GM23248 (cell line): ENCODE results near the gene OAS1. TPM values are rescaled to one million over a fixed set of nuclear protein-coding genes. Genes with fewer than 3 reads are reported as not detected.
"Not testable (repeated sequence)": the region's sequence is repeated elsewhere in the genome, so short reads cannot be mapped to it uniquely, and the experiment has no call there.

ENCODE experiments used
- DNase-seq: peaks from one replicate; pipeline ENCODE4 v3.0.0-alpha.2; 2015
- H2AFZ ChIP-seq: fragments of 200-600 bp; sonication (generic); 2 replicates; pipeline ENCODE4 v1.6.1; 2016; ENCODE audit warnings: antibody characterized with exemption
- H3F3A ChIP-seq: fragments of 200-600 bp; sonication (generic); 2 replicates; pipeline ENCODE4 v1.6.1; 2016; ENCODE audit warnings: mild to moderate bottlenecking, antibody characterized with exemption, mixed run types; ENCODE audit not compliant: insufficient read depth
- H3K27ac ChIP-seq: fragments of 200-600 bp; sonication (generic); 2 replicates; pipeline ENCODE4 v1.5.1; 2016; ENCODE audit warnings: mild to moderate bottlenecking
- H3K27me3 ChIP-seq: fragments of 200-600 bp; sonication (generic); replicated peaks from 2 replicates; pipeline ENCODE4 v1.6.1; 2016; ENCODE audit warnings: mild to moderate bottlenecking; ENCODE audit not compliant: insufficient read depth
- H3K36me3 ChIP-seq: fragments of 200-600 bp; sonication (generic); 2 replicates; pipeline ENCODE4 v1.6.1; 2016; ENCODE audit warnings: low read depth, mild to moderate bottlenecking
- H3K4me1 ChIP-seq: fragments of 200-600 bp; sonication (generic); 2 replicates; pipeline ENCODE4 v1.6.1; 2016; ENCODE audit warnings: mild to moderate bottlenecking; ENCODE audit not compliant: insufficient read depth
- H3K4me2 ChIP-seq: fragments of 200-600 bp; sonication (generic); one replicate; pipeline ENCODE4 v1.6.1; 2016; ENCODE audit warnings: mild to moderate bottlenecking; ENCODE audit not compliant: unreplicated experiment
- H3K4me3 ChIP-seq: fragments of 200-600 bp; sonication (generic); 2 replicates; pipeline ENCODE4 v1.5.1; 2016; ENCODE audit warnings: mild to moderate bottlenecking
- H3K79me2 ChIP-seq: fragments of 200-600 bp; sonication (generic); 2 replicates; pipeline ENCODE4 v1.6.1; 2016; ENCODE audit warnings: mild to moderate bottlenecking; ENCODE audit not compliant: insufficient read depth
- H3K9ac ChIP-seq: fragments of 200-600 bp; sonication (generic); 2 replicates; pipeline ENCODE4 v1.6.1; 2016; ENCODE audit warnings: mild to moderate bottlenecking
- H3K9me2 ChIP-seq: fragments of 200-600 bp; sonication (generic); 2 replicates; pipeline ENCODE4 v1.6.1; 2016; ENCODE audit warnings: mixed run types, mild to moderate bottlenecking, moderate library complexity; ENCODE audit not compliant: insufficient read depth
- H3K9me3 ChIP-seq: fragments of 200-600 bp; sonication (generic); one replicate; pipeline ENCODE4 v1.6.1; 2017; ENCODE audit warnings: low read depth
- H4K20me1 ChIP-seq: fragments of 200-600 bp; sonication (generic); 2 replicates; pipeline ENCODE4 v1.6.0; 2016; ENCODE audit not compliant: insufficient read depth
- EZH2 ChIP-seq: fragments of 200-600 bp; sonication (generic); IDR thresholded peaks from 2 replicates; pipeline ENCODE4 v1.6.1; 2018; ENCODE audit warnings: antibody characterized with exemption, mild to moderate bottlenecking; ENCODE audit not compliant: insufficient read depth, poor library complexity, severe bottlenecking
- EZH2phosphoT487 ChIP-seq: fragments of 200-600 bp; sonication (generic); IDR thresholded peaks from 2 replicates; pipeline ENCODE4 v1.6.1; 2018; ENCODE audit warnings: antibody characterized with exemption, moderate library complexity, mild to moderate bottlenecking, low read depth; ENCODE audit not compliant: insufficient read depth
- WGBS, 2 experiments: methylation state at CpG; one replicate each; pipeline ENCODE4 v1.1.6; 2015 to 2017; ENCODE audit warnings: low lambda C conversion rate in 2 of 2, low coverage in 1 of 2; ENCODE audit errors: missing lambda C conversion rate in 2 of 2; 5-methylcytosine and 5-hydroxymethylcytosine counted together
- in situ Hi-C: fragments of 300-500 bp; cut with MboI; formaldehyde crosslinking; loops from 2 replicates; pipeline ENCODE4 v1.15.0; 2020
- polyA plus RNA-seq: library from polyadenylated mRNA; unstranded; fragments of >200 nt; fragmentation: Nextera tagmentation; extraction: Ambion mirVana; gene quantifications from 2 replicates; pipeline ENCODE4 v1.2.1, GENCODE V29; 2016
- total RNA-seq: library from RNA; depleted of rRNA; stranded (reverse); fragments of >200 nt; shearing (Covaris generic); gene quantifications from 2 replicates; pipeline ENCODE4 v1.2.3, GENCODE V29; 2014

Gene OAS1
- total and polyA plus RNA-seq, 2 experiments from 2014 or later = 0.10 TPM; not detected in 1

DNA sequence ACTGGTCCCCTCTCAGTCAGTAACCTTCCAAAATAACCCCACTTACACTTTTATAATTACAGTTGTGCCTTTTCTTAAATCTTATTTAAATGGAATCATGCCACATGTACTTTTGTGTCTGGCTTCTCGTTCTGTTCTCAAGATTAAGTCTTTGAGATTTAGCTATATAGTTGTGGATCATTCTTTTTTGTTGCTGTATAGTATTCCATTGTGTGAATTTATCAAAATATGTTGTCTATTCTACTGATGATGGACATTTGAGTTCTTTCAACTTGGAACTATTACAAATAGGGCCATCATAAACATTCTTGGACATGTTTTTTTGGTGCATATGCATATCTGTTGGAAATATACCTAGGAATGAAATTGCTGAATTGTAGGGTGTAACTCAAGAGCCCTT, 40.6 kb downstream of the OAS1 start:
- in situ Hi-C loops = no loop called here
- Histone ChIP-seq H4K20me1 (no peaks in the 10 kb centered on the region), H3K79me2 (no peaks in the 10 kb centered on the region), H3K27ac (no peak overlapping the region), H2AFZ (no peak overlapping the region), H3F3A (no peaks in the 10 kb centered on the region), H3K4me1 (no peaks in the 10 kb centered on the region), H3K9me3 (no peaks in the 10 kb centered on the region), H3K9me2 (no peaks in the 10 kb centered on the region), H3K9ac (no peak overlapping the region), H3K4me2 (no peak overlapping the region), H3K36me3 (no peaks in the 10 kb centered on the region), H3K4me3 (no peak overlapping the region), H3K27me3 (no peaks in the 10 kb centered on the region)
- WGBS, 2 experiments = 50% methylated on average over 1 of the region's 1 CpG
- TF ChIP-seq EZH2phosphoT487 = no peak
- TF ChIP-seq EZH2 = no peak
- no peak for DNase-seq

DNA sequence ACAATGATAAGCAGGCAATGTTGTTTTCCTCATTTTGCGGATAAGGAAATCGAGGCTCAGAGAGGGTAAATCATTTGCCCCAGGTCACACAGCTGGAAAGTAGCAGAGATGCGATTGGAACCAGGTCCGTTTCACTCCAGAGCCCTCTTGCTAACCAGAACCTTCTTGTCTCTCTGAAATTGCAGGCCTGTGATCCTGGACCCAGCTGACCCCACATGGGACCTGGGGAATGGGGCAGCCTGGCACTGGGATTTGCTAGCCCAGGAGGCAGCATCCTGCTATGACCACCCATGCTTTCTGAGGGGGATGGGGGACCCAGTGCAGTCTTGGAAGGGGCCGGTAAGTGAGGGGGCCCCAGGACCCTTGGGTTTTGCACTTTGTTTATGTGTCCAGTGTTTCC, 41.0 kb downstream of the OAS1 start:
- H3F3A ChIP-seq = no peaks in the 10 kb centered on the region
- H2AFZ ChIP-seq = no peak overlapping the region
- in situ Hi-C loops = no loop called here
- no peaks in the 10 kb centered on the region for H3K9me3 ChIP-seq
- no peaks in the 10 kb centered on the region for H3K36me3 ChIP-seq
- H3K4me1 ChIP-seq = no peaks in the 10 kb centered on the region
- no peaks in the 10 kb centered on the region for H3K27me3 ChIP-seq
- H3K4me3 ChIP-seq = no peak overlapping the region
- 81 to 87% methylated on average over 5 of the region's 5 CpGs for WGBS, 2 experiments
- no peak overlapping the region for H3K9ac ChIP-seq
- H3K4me2 ChIP-seq = no peak overlapping the region
- H4K20me1 ChIP-seq = no peaks in the 10 kb centered on the region
- no peak for DNase-seq
- H3K79me2 ChIP-seq = no peaks in the 10 kb centered on the region
- TF ChIP-seq EZH2 = no peak
- TF ChIP-seq EZH2phosphoT487 = no peak
- H3K27ac ChIP-seq = no peak overlapping the region
- no peaks in the 10 kb centered on the region for H3K9me2 ChIP-seq

DNA sequence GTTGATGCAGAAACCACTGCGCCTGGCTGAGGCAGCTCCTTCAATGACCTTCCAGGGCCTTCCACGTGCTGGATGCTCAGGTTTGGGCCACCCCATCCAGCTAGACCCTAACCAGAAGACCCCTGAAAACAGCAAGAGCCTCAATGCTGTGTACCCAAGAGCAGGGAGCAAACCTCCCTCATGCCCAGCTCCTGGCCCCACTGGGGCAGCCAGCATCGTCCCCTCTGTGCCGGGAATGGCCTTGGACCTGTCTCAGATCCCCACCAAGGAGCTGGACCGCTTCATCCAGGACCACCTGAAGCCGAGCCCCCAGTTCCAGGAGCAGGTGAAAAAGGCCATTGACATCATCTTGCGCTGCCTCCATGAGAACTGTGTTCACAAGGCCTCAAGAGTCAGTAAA, 42.0 kb downstream of the OAS1 start:
- in situ Hi-C loops = no loop called here
- TF ChIP-seq EZH2phosphoT487 = no peak
- TF ChIP-seq EZH2 = no peak
- no peak for DNase-seq
- WGBS, 2 experiments = 65 to 74% methylated on average over 7 of the region's 7 CpGs
- H4K20me1 ChIP-seq = no peaks in the 10 kb centered on the region
- no peaks in the 10 kb centered on the region for H3K9me3 ChIP-seq
- H3K27ac ChIP-seq = no peak overlapping the region
- H3K36me3 ChIP-seq = no peaks in the 10 kb centered on the region
- no peaks in the 10 kb centered on the region for H3K27me3 ChIP-seq
- H2AFZ ChIP-seq = no peak overlapping the region
- no peak overlapping the region for H3K4me2 ChIP-seq
- H3K9ac ChIP-seq = no peak overlapping the region
- no peaks in the 10 kb centered on the region for H3K4me1 ChIP-seq
- H3K4me3 ChIP-seq = no peak overlapping the region
- H3F3A ChIP-seq = no peaks in the 10 kb centered on the region
- H3K79me2 ChIP-seq = no peaks in the 10 kb centered on the region
- no peaks in the 10 kb centered on the region for H3K9me2 ChIP-seq

DNA sequence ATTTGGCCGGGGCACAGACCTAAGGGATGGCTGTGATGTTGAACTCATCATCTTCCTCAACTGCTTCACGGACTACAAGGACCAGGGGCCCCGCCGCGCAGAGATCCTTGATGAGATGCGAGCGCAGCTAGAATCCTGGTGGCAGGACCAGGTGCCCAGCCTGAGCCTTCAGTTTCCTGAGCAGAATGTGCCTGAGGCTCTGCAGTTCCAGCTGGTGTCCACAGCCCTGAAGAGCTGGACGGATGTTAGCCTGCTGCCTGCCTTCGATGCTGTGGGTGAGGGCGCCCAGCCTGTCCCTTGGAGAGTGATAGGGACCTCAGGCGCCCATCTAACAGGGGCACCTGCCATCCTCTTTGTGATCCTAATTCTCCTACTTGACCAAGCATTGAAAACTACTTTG, 43.9 kb downstream of the OAS1 start:
- Histone ChIP-seq H3K9ac (no peak overlapping the region), H3K9me2 (no peaks in the 10 kb centered on the region), H3K9me3 (no peaks in the 10 kb centered on the region), H3K27me3 (no peaks in the 10 kb centered on the region), H2AFZ (no peak overlapping the region), H3F3A (no peaks in the 10 kb centered on the region), H3K4me2 (no peak overlapping the region), H4K20me1 (no peaks in the 10 kb centered on the region), H3K4me1 (no peaks in the 10 kb centered on the region), H3K4me3 (no peak overlapping the region), H3K36me3 (no peaks in the 10 kb centered on the region), H3K79me2 (no peaks in the 10 kb centered on the region), H3K27ac (no peak overlapping the region)
- TF ChIP-seq EZH2phosphoT487 (no peak), EZH2 (no peak)
- 71 to 81% methylated on average over 11 of the region's 11 CpGs for WGBS, 2 experiments
- in situ Hi-C loops = no loop called here
- no peak for DNase-seq

DNA sequence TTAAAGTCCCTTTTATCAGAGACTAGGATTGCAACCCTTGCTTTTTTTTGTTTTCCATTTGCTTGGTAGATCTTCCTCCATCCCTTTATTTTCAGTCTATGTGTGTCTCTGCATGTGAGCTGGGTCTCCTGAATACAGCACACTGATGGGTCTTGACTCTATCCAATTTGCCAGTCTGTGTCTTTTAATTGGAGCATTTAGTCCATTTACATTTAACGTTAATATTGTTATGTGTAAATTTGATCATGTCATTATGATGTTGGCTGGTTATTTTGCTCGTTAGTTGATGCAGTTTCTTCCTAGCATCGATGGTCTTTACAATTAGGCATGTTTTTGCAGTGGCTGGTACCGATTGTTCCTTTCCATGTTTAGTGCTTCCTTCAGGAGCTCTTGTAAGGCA, 50.4 kb downstream of the OAS1 start:
- in situ Hi-C loops, H3K9me3 ChIP-seq, H2AFZ ChIP-seq, H3K27me3 ChIP-seq, H3K36me3 ChIP-seq, H3F3A ChIP-seq, H3K9ac ChIP-seq, H3K4me3 ChIP-seq, H3K4me1 ChIP-seq, H3K27ac ChIP-seq, DNase-seq, H3K9me2 ChIP-seq, H4K20me1 ChIP-seq, H3K79me2 ChIP-seq, H3K4me2 ChIP-seq: not testable (repeated sequence)
- 62 to 70% methylated on average over 4 of the region's 4 CpGs for WGBS, 2 experiments
